GM12801 (cell line): ENCODE results near the gene AMPD3.

Experiments used
- TF ChIP-seq, protein P1 (sequence below): IDR thresholded peaks from one replicate; pipeline ENCODE4 v1.5.1; 2011; ENCODE audit warnings: control low read depth; ENCODE audit not compliant: insufficient read length; ENCODE audit errors: extremely low read depth

AMPD3 gene

DNA sequence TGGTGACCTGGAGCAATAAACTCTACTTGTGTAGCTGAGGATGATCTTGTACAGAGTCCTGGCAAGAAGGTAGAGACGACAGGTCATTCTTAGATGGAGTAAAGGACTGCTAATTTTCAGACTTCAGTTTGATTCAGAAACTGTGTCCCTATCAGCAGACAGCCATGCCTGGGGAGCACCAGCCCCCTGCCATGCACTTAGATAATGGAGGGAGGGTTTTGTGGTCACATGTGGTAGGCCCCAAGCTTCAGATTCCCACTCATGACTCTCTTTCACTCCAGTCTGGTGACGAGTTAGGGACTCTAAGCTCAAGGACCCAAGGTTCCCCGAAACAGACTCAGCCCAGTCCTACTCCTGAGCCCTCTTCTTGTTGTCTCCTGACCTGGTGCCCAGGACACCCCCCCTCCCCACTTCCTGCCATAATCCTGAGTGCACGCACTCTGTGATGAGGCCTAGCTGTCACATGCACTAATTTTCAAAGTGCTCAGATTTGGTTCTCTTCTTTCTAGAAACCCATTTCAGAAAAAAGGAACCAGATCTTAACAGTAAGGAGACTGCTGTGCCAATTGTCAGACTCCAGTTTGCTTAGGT lies 10.2 kb upstream of the AMPD3 start:
- TF ChIP-seq, protein P1, sequence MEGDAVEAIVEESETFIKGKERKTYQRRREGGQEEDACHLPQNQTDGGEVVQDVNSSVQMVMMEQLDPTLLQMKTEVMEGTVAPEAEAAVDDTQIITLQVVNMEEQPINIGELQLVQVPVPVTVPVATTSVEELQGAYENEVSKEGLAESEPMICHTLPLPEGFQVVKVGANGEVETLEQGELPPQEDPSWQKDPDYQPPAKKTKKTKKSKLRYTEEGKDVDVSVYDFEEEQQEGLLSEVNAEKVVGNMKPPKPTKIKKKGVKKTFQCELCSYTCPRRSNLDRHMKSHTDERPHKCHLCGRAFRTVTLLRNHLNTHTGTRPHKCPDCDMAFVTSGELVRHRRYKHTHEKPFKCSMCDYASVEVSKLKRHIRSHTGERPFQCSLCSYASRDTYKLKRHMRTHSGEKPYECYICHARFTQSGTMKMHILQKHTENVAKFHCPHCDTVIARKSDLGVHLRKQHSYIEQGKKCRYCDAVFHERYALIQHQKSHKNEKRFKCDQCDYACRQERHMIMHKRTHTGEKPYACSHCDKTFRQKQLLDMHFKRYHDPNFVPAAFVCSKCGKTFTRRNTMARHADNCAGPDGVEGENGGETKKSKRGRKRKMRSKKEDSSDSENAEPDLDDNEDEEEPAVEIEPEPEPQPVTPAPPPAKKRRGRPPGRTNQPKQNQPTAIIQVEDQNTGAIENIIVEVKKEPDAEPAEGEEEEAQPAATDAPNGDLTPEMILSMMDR: no peak

DNA sequence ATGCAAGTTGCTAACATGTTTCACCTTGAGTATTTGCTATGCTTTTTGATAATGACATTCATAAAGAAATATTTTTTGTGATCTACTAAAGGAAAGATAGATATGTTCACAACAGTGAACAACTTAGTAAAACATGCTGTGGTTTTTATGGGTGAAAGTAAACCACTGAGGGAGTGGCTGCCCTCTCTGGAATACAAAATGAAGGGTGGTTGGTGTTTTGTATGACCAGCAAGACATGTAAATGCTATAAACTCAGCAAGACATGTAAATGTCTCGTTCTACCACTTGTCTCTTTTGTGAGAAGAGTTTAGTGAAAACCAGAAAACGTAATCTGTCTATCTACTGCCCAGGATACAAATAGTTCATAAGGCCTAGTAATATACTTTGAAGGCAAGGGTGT lies 7.6 kb upstream of the AMPD3 start:
- TF ChIP-seq, protein P1: no peak

DNA sequence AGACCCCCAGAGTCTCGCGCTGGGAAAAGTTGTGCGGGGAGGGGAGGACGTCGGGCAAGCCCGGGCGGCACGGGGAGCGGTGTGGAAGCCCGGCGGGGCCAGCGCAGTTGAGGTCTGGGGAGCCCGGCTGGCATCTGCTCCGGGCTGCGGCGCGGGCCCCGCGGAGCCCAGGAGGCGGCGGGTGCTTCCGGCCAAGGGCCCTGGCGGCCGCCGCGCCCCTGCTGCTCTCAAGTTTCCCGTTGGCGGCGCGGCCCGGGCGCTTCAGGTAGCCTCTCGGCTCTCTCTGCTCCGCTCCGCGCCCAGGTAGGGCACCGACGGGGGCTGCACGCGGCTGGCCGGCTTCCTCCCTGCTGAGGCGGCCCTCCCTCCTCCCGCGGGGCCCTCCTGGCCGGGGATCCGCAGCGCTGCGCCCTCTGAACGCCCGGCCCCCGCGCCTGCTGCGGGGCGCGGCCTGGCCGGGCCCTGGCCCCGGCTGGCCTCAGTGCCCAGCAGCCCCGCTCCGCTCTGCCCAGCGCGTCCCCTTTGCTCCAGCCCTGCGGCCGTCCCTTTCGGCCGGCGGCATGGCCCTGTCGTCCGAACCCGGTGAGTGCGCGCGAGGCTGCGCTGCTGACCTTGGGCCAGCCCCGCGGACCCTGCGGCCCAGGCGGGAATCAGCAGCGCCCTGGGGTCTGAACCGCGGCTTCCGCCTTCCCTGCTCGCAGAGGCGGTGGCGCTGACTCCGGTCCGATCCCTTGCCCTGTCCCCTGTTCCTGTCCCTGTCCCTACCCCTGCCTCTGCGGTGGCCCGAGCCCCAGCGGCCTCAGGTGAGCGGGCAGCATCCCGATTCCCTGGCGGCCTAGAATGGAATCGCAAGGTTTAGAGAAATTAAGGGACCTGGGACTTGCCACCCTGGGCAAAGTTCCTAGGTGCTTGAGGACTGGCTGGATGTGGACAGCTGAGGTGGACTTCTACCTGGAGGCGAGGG lies 4.3 kb upstream of the AMPD3 start:
- TF ChIP-seq, protein P1: no peak

DNA sequence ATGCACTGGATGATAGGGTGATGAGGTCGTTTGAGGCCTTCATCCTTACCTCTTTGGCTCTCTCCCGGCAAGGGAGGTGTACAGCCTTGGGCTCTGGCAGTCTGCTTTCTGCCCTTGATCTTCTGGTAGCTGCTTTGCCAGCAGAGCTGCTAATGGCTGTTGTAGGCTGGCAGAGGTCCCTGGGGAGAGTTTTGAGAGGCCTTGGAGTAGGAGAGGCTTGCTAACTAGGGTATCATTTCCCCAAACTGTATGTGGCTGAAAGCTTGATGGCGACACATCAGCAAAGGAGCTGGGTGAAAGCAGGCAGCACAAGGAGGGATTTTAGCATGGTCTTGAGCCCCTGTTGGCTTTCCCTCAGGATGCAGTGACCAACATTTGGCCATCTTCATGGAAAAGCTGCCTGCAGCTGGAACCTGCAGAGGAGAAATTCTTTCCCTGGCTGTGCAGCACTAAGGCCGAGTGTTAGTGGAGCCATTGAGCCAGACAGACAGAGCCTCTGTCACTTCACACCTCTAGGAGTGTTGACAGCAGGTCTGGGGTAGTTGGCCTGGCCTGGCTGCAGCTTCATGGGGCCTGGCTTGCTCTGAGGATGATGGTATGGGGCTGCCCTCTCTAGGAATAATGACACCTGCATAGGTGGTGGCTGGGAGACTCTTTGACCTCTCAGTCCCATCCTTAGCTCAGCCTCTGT lies 3.5 kb upstream of the AMPD3 start:
- TF ChIP-seq, protein P1: no peak

DNA sequence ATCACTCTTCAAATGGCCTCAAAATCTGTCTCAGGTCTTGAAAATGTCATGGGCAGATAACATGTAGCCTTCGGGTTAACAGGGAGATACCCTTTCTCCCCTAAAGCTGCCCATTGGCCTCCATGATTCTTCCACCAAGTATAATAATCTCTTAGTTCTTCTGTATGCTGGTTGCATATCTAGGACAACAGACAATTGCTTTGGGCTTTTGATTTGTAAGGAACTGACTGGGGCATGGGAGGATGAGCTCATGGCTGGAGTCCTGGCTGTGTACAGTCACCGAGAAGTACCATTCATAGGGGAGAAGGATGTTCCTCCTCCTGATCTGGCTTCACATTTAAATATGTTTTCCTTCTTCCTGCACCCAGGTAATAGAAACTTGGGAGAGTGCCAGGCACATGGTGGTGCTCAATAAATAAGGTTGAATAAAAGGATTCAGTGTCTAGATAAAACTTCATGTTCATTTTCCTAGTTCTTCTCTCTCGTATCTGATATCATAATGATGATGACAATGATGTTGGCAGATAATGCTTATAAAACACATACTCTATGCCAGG lies 2.8 kb upstream of the AMPD3 start:
- TF ChIP-seq, protein P1: no peak

DNA sequence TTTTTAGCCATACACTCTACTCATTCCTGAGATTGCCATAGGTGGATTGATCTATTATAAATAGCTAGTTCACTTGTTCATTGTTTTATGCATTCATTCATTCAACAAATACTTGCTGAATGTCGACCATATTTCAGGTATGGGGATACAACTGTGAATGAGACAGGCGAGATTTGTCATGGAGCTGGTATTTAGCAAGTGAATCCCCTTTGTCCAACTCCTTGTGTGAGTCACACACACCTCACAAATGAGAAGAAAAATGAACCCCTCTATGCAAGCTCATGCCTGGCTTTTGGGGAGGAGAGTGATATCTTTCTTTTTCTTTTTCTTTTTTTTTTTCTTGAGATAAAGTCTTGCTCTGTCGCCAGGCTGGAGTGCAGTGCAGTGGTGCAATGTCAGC lies 1.8 kb upstream of the AMPD3 start:
- TF ChIP-seq, protein P1: no peak
